ENCODE measurements around the gene ZHX3. TPM values are rescaled to one million over a fixed set of nuclear protein-coding genes. Genes with fewer than 3 reads are reported as not detected.
"Not testable (repeated sequence)": the region's sequence is repeated elsewhere in the genome, so short reads cannot be mapped to it uniquely, and the experiment has no call there.

The ZHX3 gene
- total and polyA plus RNA-seq, 2 of the 4 experiments (the other 2 are of a cell fraction), result 25.0 to 28.0 TPM

GRCh38 chr20:41132388-41132775 lies 185.1 kb downstream of the ZHX3 start:
- POLR2A ChIA-PET (ENCODE audit: unreplicated experiment); H4K5ac ChIP-seq (ENCODE audit: low read depth, low read length); DNase-seq; H3K36me3 ChIP-seq (ENCODE audit: control insufficient read depth, insufficient read depth, low read length); in situ Hi-C loops (cut with MboI; ENCODE audit: low sequenced_read_pairs); H2BK20ac ChIP-seq (ENCODE audit: low read depth, low read length); H3K9me1 ChIP-seq (ENCODE audit: insufficient read depth, low read length); H3K27me3 ChIP-seq (ENCODE audit: control insufficient read depth, insufficient read depth, low read length); H3K4me3 ChIP-seq (ENCODE audit: insufficient read depth, low read depth, low read length); BruUV-seq (replicated peaks); H4K91ac ChIP-seq (ENCODE audit: insufficient read depth, low read depth, low read length); H3K18ac ChIP-seq (ENCODE audit: low read depth, low read length); H4K20me1 ChIP-seq (ENCODE audit: insufficient read depth, low read length); H3K23ac ChIP-seq (ENCODE audit: low read depth, low read length); H3K4ac ChIP-seq (ENCODE audit: low read depth, low read length); H3K9ac ChIP-seq (ENCODE audit: low read depth, low read length); H2AK9ac ChIP-seq (replicated peaks; ENCODE audit: low read depth, low read length, poor library complexity); H3K4me2 ChIP-seq (ENCODE audit: low read depth, low read length); H2BK15ac ChIP-seq (ENCODE audit: low read depth, low read length); dilution Hi-C loops (cut with HindIII; ENCODE audit: low sequenced_read_pairs, unreplicated experiment); intact Hi-C loops (cut with micrococcal nuclease); H2AK5ac ChIP-seq (ENCODE audit: low read depth, low read length); H2BK5ac ChIP-seq (ENCODE audit: low read depth, low read length, poor library complexity, severe bottlenecking); H3K9me3 ChIP-seq (ENCODE audit: control insufficient read depth, insufficient read depth, low read length); H3K14ac ChIP-seq (replicated peaks; ENCODE audit: low read depth, low read length); H3K79me1 ChIP-seq (ENCODE audit: low read depth in 1 of 2, low read length in 2 of 2); H2AFZ ChIP-seq (replicated peaks; ENCODE audit: low read length, poor library complexity); H4K8ac ChIP-seq (ENCODE audit: low read depth in 2 of 2, low read length in 2 of 2); H3K4me1 ChIP-seq (ENCODE audit: control insufficient read depth, insufficient read depth, low read length); H2BK120ac ChIP-seq (ENCODE audit: low read depth, low read length); H3K56ac ChIP-seq (ENCODE audit: extremely low read depth, insufficient read depth, low read length); ATAC-seq (ENCODE audit: low read depth); H3K27ac ChIP-seq (ENCODE audit: insufficient read depth, low read length): not testable (repeated sequence)
- 80% methylated on average over 1 of the region's 9 CpGs; no CpG with 5 or more reads in 1 of the 2 experiments for WGBS, 2 experiments (ENCODE audit: extremely low coverage in 2 of 2, insufficient read length in 1 of 2)
- CTCF ChIA-PET, result interaction anchor here (0.7 to 0.9 kb wide), 2 partner anchors 11 to 271 kb away, joined by 3 to 4 read pairs; no protein-coding TSS in a partner anchor
